Epithelial cell of esophagus (primary cell): ENCODE data around the gene TBC1D16.
A peak's percentile ranks its signal among the peaks of the same experiment; 100 is the strongest.

Experiments used
- DNase-seq: peaks from one replicate; pipeline ENCODE4 v3.0.0; 2010; ENCODE audit warnings: low read depth
- H3K4me3 ChIP-seq: 2 replicates; pipeline ENCODE4 v1.5.1; 2011; ENCODE audit warnings: mild to moderate bottlenecking, low read length, control low read depth
- TF ChIP-seq, protein P1 (sequence below): IDR thresholded peaks from 2 replicates; pipeline ENCODE4 v1.5.1; 2011; ENCODE audit warnings: low read depth, mild to moderate bottlenecking, low read length, control low read depth, inconsistent platforms; ENCODE audit not compliant: insufficient read depth; ENCODE audit errors: missing control alignments

TBC1D16 gene

GRCh38 chr17:80008383-80008840 lies 27.3 kb downstream of the TBC1D16 start:
- TF ChIP-seq, protein P1, sequence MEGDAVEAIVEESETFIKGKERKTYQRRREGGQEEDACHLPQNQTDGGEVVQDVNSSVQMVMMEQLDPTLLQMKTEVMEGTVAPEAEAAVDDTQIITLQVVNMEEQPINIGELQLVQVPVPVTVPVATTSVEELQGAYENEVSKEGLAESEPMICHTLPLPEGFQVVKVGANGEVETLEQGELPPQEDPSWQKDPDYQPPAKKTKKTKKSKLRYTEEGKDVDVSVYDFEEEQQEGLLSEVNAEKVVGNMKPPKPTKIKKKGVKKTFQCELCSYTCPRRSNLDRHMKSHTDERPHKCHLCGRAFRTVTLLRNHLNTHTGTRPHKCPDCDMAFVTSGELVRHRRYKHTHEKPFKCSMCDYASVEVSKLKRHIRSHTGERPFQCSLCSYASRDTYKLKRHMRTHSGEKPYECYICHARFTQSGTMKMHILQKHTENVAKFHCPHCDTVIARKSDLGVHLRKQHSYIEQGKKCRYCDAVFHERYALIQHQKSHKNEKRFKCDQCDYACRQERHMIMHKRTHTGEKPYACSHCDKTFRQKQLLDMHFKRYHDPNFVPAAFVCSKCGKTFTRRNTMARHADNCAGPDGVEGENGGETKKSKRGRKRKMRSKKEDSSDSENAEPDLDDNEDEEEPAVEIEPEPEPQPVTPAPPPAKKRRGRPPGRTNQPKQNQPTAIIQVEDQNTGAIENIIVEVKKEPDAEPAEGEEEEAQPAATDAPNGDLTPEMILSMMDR = peak; percentile 89
- DNase-seq = peak; percentile 69
- H3K4me3 ChIP-seq = no peak overlapping the region

DNA sequence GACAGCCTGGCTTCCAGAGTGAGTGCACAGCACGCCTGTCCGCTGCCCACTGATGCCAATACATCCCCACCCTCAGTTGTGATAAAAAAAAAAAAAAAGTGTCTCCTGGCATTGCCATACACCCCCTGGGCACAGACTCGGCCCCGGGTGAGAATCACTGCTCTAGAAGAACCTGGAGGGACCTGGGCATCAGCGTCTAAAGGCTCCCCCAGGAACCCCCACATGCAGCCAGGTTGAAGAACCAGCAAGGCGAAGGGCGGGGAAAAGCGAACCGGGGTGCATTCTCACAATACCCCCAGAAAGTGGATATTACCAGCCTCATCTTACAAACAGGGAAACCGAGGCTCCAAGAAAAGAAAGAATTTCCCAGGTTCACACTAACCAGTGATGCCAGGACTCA lies 27.7 kb downstream of the TBC1D16 start:
- TF ChIP-seq, protein P1 = no peak
- DNase-seq = no peak

GRCh38 chr17:80006811-80007752 lies 28.6 kb downstream of the TBC1D16 start:
- no peak for DNase-seq
- H3K4me3 ChIP-seq = no peak overlapping the region
- TF ChIP-seq, protein P1 = no peak

More for the DNA sequence above, 27.7 kb downstream of the TBC1D16 start:
- H3K4me3 ChIP-seq = no peak overlapping the region

- H3K4me3 ChIP-seq = no peak overlapping the region
- DNase-seq = no peak
- TF ChIP-seq, protein P1 = no peak
Observed at GRCh38 chr17:80006339-80006720, 29.3 kb downstream of the TBC1D16 start.

- peak overlapping the region; percentile 11 for H3K4me3 ChIP-seq
- peak; percentile 43 for DNase-seq
Observed at GRCh38 chr17:80005360-80006338, 30.0 kb downstream of the TBC1D16 start.

GRCh38 chr17:80003969-80004368 lies 31.7 kb downstream of the TBC1D16 start:
- TF ChIP-seq, protein P1 = no peak
- DNase-seq = no peak
- no peak overlapping the region for H3K4me3 ChIP-seq

More at GRCh38 chr17:80005360-80006338, 30.0 kb downstream of the TBC1D16 start:
- TF ChIP-seq, protein P1 = peak; percentile 94
